ENCODE data around the gene C14orf180. TPM values are rescaled to one million over a fixed set of nuclear protein-coding genes. Genes with fewer than 3 reads are reported as not detected.

The C14orf180 gene
- total RNA-seq, 2 experiments from 2014 or later: not detected

GRCh38 chr14:104582662-104583061 is 3.1 kb downstream of the C14orf180 start:
- CTCF ChIA-PET (ENCODE audit: unreplicated experiment): no interaction called here

GRCh38 chr14:104583424-104584306 is 4.1 kb downstream of the C14orf180 start:
- Histone ChIP-seq H3K4me2 (ENCODE audit: low read length) (no peak overlapping the region), H4K20me1 (ENCODE audit: insufficient read depth, low read length) (no peaks in the 10 kb centered on the region), H3K9me2 (ENCODE audit: insufficient read depth, low read length) (no peaks in the 10 kb centered on the region), H3K4me3 (ENCODE audit: low read depth, low read length, poor library complexity, severe bottlenecking) (no peak overlapping the region), H3K79me2 (ENCODE audit: insufficient read depth, low read depth, low read length) (no peaks in the 10 kb centered on the region), H2AFZ (ENCODE audit: low read length) (no peak overlapping the region), H3K4me1 (ENCODE audit: insufficient read depth, low read length, poor library complexity, severe bottlenecking) (no peaks in the 10 kb centered on the region), H3K27ac (ENCODE audit: low read depth, low read length, poor library complexity, severe bottlenecking) (no peak overlapping the region), H3K9me3 (ENCODE audit: low read length) (no peaks in the 10 kb centered on the region), H3K36me3 (ENCODE audit: insufficient read depth, low read length) (no peaks in the 10 kb centered on the region)
- CTCF ChIA-PET (ENCODE audit: unreplicated experiment): no interaction called here
- no peak for DNase-seq (ENCODE audit: low spot score)
- no TSS peak for BruUV-seq (replicated peaks)
- intact Hi-C loops (cut with micrococcal nuclease; ENCODE audit: unreplicated experiment): no loop called here
- POLR2A ChIA-PET: no interaction called here
- TF ChIP-seq EZH2phosphoT487 (IDR thresholded peaks at IDR 0.05; ENCODE audit: borderline replicate concordance, low read depth, low read length) (no peak), CTCF (conservative IDR thresholded peaks at IDR 0.05; ENCODE audit: low read length) (no peak)

More at GRCh38 chr14:104582662-104583061, 3.1 kb downstream of the C14orf180 start:
- no peaks in the 10 kb centered on the region for H3K9me3 ChIP-seq (ENCODE audit: low read length)
- intact Hi-C loops (cut with micrococcal nuclease; ENCODE audit: unreplicated experiment): no loop called here
- DNase-seq (ENCODE audit: low spot score): no peak
- H3K27ac ChIP-seq (ENCODE audit: low read depth, low read length, poor library complexity, severe bottlenecking): no peak overlapping the region
- H4K20me1 ChIP-seq (ENCODE audit: insufficient read depth, low read length): no peaks in the 10 kb centered on the region
- TF ChIP-seq CTCF (conservative IDR thresholded peaks at IDR 0.05; ENCODE audit: low read length): no peak
- TF ChIP-seq EZH2phosphoT487 (IDR thresholded peaks at IDR 0.05; ENCODE audit: borderline replicate concordance, low read depth, low read length): no peak
- H3K4me2 ChIP-seq (ENCODE audit: low read length): no peak overlapping the region
- H3K79me2 ChIP-seq (ENCODE audit: insufficient read depth, low read depth, low read length): no peaks in the 10 kb centered on the region
- no peaks in the 10 kb centered on the region for H3K36me3 ChIP-seq (ENCODE audit: insufficient read depth, low read length)
- POLR2A ChIA-PET: no interaction called here
- no peak overlapping the region for H2AFZ ChIP-seq (ENCODE audit: low read length)
- H3K4me3 ChIP-seq (ENCODE audit: low read depth, low read length, poor library complexity, severe bottlenecking): no peak overlapping the region
- H3K4me1 ChIP-seq (ENCODE audit: insufficient read depth, low read length, poor library complexity, severe bottlenecking): no peaks in the 10 kb centered on the region
- H3K9me2 ChIP-seq (ENCODE audit: insufficient read depth, low read length): no peaks in the 10 kb centered on the region
- BruUV-seq (replicated peaks): no TSS peak

GRCh38 chr14:104584557-104584956 is 5.0 kb downstream of the C14orf180 start:
- BruUV-seq (replicated peaks): no TSS peak
- DNase-seq (ENCODE audit: low spot score): no peak
- CTCF ChIA-PET (ENCODE audit: unreplicated experiment): no interaction called here
- Histone ChIP-seq H3K9me2 (ENCODE audit: insufficient read depth, low read length) (no peaks in the 10 kb centered on the region), H3K4me3 (ENCODE audit: low read depth, low read length, poor library complexity, severe bottlenecking) (no peak overlapping the region), H4K20me1 (ENCODE audit: insufficient read depth, low read length) (no peaks in the 10 kb centered on the region), H3K79me2 (ENCODE audit: insufficient read depth, low read depth, low read length) (no peaks in the 10 kb centered on the region), H3K27ac (ENCODE audit: low read depth, low read length, poor library complexity, severe bottlenecking) (no peak overlapping the region), H2AFZ (ENCODE audit: low read length) (no peak overlapping the region), H3K9me3 (ENCODE audit: low read length) (no peaks in the 10 kb centered on the region), H3K4me2 (ENCODE audit: low read length) (no peak overlapping the region), H3K4me1 (ENCODE audit: insufficient read depth, low read length, poor library complexity, severe bottlenecking) (no peaks in the 10 kb centered on the region), H3K36me3 (ENCODE audit: insufficient read depth, low read length) (no peaks in the 10 kb centered on the region)
- intact Hi-C loops (cut with micrococcal nuclease; ENCODE audit: unreplicated experiment): no loop called here
- TF ChIP-seq EZH2phosphoT487 (IDR thresholded peaks at IDR 0.05; ENCODE audit: borderline replicate concordance, low read depth, low read length): no peak
- TF ChIP-seq CTCF (conservative IDR thresholded peaks at IDR 0.05; ENCODE audit: low read length): no peak
- POLR2A ChIA-PET: no interaction called here
